ENCODE data around the gene PTPN4.

DNA sequence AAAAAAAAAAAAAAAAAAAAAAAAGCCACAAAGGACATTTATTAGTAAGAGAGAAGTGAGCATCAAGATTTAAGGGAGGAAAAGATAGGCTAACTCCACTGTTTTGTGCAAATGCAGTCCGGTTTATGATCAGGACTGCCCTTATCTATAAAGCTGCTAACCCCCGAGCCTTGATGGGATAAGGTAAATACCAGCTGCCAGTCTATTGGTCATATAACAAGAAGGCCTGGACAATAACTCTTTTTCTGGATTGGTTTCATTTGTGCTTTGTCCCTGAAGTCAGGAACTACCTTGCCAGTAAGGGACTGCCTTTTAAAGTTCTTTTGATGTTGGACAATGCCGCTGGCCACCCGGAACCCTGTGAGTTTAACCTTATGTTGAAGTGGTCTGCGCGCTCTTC, 15.4 kb downstream of the PTPN4 start:
- TF ChIP-seq, protein P1, sequence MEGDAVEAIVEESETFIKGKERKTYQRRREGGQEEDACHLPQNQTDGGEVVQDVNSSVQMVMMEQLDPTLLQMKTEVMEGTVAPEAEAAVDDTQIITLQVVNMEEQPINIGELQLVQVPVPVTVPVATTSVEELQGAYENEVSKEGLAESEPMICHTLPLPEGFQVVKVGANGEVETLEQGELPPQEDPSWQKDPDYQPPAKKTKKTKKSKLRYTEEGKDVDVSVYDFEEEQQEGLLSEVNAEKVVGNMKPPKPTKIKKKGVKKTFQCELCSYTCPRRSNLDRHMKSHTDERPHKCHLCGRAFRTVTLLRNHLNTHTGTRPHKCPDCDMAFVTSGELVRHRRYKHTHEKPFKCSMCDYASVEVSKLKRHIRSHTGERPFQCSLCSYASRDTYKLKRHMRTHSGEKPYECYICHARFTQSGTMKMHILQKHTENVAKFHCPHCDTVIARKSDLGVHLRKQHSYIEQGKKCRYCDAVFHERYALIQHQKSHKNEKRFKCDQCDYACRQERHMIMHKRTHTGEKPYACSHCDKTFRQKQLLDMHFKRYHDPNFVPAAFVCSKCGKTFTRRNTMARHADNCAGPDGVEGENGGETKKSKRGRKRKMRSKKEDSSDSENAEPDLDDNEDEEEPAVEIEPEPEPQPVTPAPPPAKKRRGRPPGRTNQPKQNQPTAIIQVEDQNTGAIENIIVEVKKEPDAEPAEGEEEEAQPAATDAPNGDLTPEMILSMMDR (IDR thresholded peaks at IDR 0.05), result no peak
- TF ChIP-seq EP300 (IDR thresholded peaks at IDR 0.05), result no peak
